Activated naive CD4-positive, alpha-beta T cell treated with anti-CD3 and anti-CD28 coated beads, Interleukin-2, amount 10 ng/mL, durations not matched to agents 7 days and 5 days (primary cell): ENCODE data around the gene USP9X.
A peak's percentile ranks its signal among the peaks of the same experiment; 100 is the strongest.
"Not testable (repeated sequence)": the region's sequence is repeated elsewhere in the genome, so short reads cannot be mapped to it uniquely, and the experiment has no call there.

Experiments used
- CTCF ChIA-PET: fragments of 350-600 bp; sonication (Branson Sonifier 250); formaldehyde crosslinking; loops from one replicate; lab custom pipeline; 2021; ENCODE audit warnings: antibody characterized with exemption; lab: Charles Lee
- DNase-seq: peaks from one replicate; pipeline ENCODE4 v3.0.0-alpha.2; 2020
- H3K27ac Mint-ChIP-seq: one replicate; pipeline ENCODE4 v1.8.0; 2021; ENCODE audit warnings: mild to moderate bottlenecking, moderate library complexity, mixed read lengths
- H3K27me3 Mint-ChIP-seq: one replicate; pipeline ENCODE4 v1.8.0; 2021; ENCODE audit warnings: mild to moderate bottlenecking, mixed read lengths
- H3K36me3 Mint-ChIP-seq: one replicate; pipeline ENCODE4 v1.8.0; 2021; ENCODE audit warnings: mixed read lengths
- H3K4me1 Mint-ChIP-seq: one replicate; pipeline ENCODE4 v1.8.0; 2021; ENCODE audit warnings: mixed read lengths
- H3K4me3 Mint-ChIP-seq: one replicate; pipeline ENCODE4 v1.8.0; 2021; ENCODE audit warnings: mild to moderate bottlenecking, moderate library complexity, mixed read lengths
- H3K9me3 Mint-ChIP-seq: one replicate; pipeline ENCODE4 v1.8.0; 2021; ENCODE audit warnings: mixed read lengths

USP9X gene

DNA sequence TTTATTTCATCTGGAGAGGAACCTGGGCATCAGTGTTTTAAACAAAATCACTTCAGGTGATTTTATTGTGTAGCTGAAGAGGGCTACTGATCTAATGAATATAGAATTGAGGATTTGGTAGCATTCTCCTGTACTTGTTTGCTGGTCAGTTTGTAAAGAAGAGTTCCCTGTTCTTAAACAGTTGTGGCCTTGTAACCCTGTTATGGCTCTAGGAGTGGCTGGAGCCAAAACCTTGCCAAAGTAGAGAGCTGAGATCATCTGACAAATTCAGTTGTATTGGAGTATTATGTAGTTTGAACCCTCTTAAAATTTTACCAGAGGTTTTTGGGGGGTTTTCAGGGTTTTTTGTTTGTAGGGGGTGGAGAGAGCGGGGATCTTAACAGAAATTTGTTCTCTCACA lies 36.5 kb downstream of the USP9X start:
- Mint-ChIP-seq H3K27ac (no peak overlapping the region), H3K4me1 (peaks cover 58% of the 10 kb centered on the region), H3K27me3 (no peaks in the 10 kb centered on the region), H3K9me3 (no peaks in the 10 kb centered on the region), H3K4me3 (no peak overlapping the region), H3K36me3 (peaks cover 13% of the 10 kb centered on the region)
- CTCF ChIA-PET, result no interaction called here
- no peak for DNase-seq

GRCh38 chrX:41122664-41123257 lies 37.5 kb downstream of the USP9X start:
- Mint-ChIP-seq H3K4me1 (peaks cover 56% of the 10 kb centered on the region), H3K27ac (peak overlapping the region; percentile 28), H3K9me3 (no peaks in the 10 kb centered on the region), H3K36me3 (peaks cover 14% of the 10 kb centered on the region), H3K4me3 (no peak overlapping the region), H3K27me3 (no peaks in the 10 kb centered on the region)
- no peak for DNase-seq
- CTCF ChIA-PET, result no interaction called here

DNA sequence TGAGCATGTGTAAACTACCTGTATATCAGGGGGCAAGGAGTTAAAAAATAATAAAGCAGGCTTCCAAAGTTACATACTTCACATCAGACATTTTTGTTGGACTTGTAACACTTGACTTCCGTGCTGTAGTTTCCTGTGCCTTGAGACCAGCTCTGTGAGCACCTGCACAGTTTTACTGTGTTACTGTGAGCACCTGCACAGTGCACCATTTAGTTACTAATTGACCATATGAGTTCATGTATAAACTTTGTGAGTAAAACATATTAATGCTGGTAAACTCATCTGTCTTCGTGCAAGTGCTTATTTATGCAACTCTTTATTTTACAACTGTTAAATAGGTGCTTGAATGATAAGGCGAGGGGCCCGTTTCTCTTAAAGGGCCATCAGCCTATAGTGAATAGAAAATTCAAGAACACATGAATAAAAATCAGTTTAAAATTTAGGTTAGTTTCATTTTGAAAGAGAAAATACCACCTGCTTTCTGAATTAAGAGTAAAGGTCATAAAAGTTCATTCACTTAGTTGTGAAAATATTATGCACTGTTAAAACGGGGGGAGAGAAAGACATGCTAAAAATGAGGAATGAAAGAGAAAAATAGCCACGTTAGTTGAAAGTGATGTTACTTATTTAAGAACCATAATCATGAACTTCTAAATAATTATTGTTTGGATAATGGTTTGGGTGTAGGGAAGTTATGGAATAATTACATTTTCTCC lies 42.4 kb downstream of the USP9X start:
- Mint-ChIP-seq H3K27ac (no peak overlapping the region), H3K4me3 (no peak overlapping the region), H3K4me1 (peaks cover 16% of the 10 kb centered on the region), H3K9me3 (no peaks in the 10 kb centered on the region), H3K27me3 (no peaks in the 10 kb centered on the region), H3K36me3 (peaks cover 15% of the 10 kb centered on the region)
- CTCF ChIA-PET, result no interaction called here
- DNase-seq, result no peak

DNA sequence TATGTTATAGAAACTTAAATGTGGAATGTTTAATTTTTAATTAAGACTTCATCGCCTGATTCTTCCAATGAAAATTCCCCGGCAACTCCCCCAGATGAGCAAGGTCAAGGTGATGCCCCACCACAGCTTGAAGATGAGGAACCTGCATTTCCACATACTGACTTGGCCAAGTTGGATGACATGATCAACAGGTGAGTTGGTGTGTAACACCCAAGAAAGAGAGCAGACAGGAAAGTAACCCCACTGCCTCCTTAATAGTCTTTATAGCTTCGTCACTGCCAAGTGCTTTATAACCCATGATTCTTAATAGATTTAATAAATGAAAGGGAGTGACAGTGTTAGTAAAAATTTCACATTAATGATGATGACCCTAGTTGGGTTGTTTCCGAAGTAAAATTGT lies 43.7 kb downstream of the USP9X start:
- no peaks in the 10 kb centered on the region for H3K9me3 Mint-ChIP-seq

GRCh38 chrX:41131766-41132165 lies 46.5 kb downstream of the USP9X start:
- H3K36me3 Mint-ChIP-seq, result peaks cover 24% of the 10 kb centered on the region
- H3K4me1 Mint-ChIP-seq, result peaks cover 8% of the 10 kb centered on the region
- H3K9me3 Mint-ChIP-seq, result no peaks in the 10 kb centered on the region
- no peak overlapping the region for H3K27ac Mint-ChIP-seq
- no peak for DNase-seq
- H3K27me3 Mint-ChIP-seq, result no peaks in the 10 kb centered on the region
- H3K4me3 Mint-ChIP-seq, result no peak overlapping the region
- CTCF ChIA-PET, result interaction anchor here (0.8 kb wide), 1 partner anchor 253 kb away, joined by 3 read pairs; no protein-coding TSS in a partner anchor

More for the DNA sequence above, 43.7 kb downstream of the USP9X start:
- H3K4me3 Mint-ChIP-seq, result no peak overlapping the region
- H3K27me3 Mint-ChIP-seq, result no peaks in the 10 kb centered on the region
- DNase-seq, result no peak
- peaks cover 8% of the 10 kb centered on the region for H3K4me1 Mint-ChIP-seq
- H3K27ac Mint-ChIP-seq, result no peak overlapping the region
- CTCF ChIA-PET, result no interaction called here
- H3K36me3 Mint-ChIP-seq, result peaks cover 13% of the 10 kb centered on the region

DNA sequence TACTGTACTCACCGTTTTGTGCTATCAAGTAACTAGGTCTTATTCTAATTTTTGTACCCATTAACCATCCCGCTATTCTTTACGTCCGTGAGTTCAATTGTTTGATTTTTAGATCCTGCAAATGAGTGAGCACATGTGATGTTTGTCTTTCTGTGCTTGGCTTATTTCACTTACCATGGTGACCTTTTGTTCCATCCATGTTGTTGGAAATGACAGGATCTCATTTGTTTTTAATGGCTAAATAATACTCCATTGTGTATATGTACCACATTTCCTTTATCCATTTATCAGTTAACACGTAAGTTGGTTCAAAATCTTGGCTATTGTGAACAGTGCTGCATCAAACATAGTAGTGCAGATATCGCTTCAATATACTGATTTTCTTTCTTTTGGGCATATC lies 48.3 kb downstream of the USP9X start:
- Mint-ChIP-seq H3K27ac (no peak overlapping the region), H3K4me1 (peaks cover 2% of the 10 kb centered on the region), H3K36me3 (peaks cover 25% of the 10 kb centered on the region), H3K4me3 (no peak overlapping the region), H3K9me3 (no peaks in the 10 kb centered on the region), H3K27me3 (no peaks in the 10 kb centered on the region)
- DNase-seq, result no peak
- CTCF ChIA-PET, result no interaction called here

- CTCF ChIA-PET, result no interaction called here
- Mint-ChIP-seq H3K27ac (no peak overlapping the region), H3K4me3 (no peak overlapping the region), H3K36me3 (peaks cover 19% of the 10 kb centered on the region), H3K4me1 (no peaks in the 10 kb centered on the region), H3K27me3 (no peaks in the 10 kb centered on the region), H3K9me3 (no peaks in the 10 kb centered on the region)
- DNase-seq, result no peak
Observed at GRCh38 chrX:41137589-41137988, 52.3 kb downstream of the USP9X start.

DNA sequence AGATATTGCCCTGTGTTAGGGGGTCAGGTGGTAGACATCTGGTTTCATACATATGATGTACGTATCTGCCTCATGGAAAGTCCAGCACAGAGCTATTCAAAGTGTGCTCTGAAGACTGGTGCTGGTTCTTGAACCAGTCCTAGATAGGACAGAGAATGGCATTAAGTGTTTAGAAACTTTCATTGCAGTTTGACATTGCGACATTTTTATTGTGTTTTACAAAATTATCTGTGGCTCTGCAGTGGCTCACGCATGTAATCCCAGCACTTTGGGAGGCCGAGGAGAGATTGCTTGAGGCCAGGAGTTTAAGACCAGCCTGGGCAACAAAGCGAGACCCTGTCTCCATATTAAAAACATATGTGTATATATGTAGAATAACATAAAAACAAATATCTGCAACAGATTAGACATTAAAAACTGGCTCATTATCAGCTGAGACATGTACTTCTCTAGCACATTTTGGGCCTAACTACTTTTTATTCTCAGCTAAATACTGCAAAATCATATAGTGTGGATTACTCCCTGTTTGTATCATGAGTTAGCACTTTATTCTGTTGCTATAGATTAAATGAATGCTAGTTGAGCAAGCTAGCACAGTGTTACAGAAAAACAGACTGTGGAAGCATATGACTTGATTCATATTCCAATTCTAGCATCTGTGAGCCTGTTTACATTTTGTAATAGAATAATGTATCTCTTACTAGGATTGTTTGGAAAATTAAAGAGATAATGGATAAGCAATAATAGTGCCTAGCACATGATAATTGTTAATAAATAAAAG lies 57.1 kb downstream of the USP9X start:
- Mint-ChIP-seq H3K4me3 (no peak overlapping the region), H3K27me3 (no peaks in the 10 kb centered on the region), H3K9me3 (no peaks in the 10 kb centered on the region), H3K36me3 (peaks cover 20% of the 10 kb centered on the region), H3K27ac (no peak overlapping the region), H3K4me1 (peaks cover 4% of the 10 kb centered on the region)
- CTCF ChIA-PET, result no interaction called here
- DNase-seq, result no peak

GRCh38 chrX:41144873-41145272 lies 59.6 kb downstream of the USP9X start:
- H3K4me3 Mint-ChIP-seq, result no peak overlapping the region
- H3K27ac Mint-ChIP-seq, result no peak overlapping the region
- no peaks in the 10 kb centered on the region for H3K27me3 Mint-ChIP-seq
- no peaks in the 10 kb centered on the region for H3K9me3 Mint-ChIP-seq
- CTCF ChIA-PET, result no interaction called here
- DNase-seq, result no peak
- peaks cover 4% of the 10 kb centered on the region for H3K4me1 Mint-ChIP-seq
- H3K36me3 Mint-ChIP-seq, result peaks cover 28% of the 10 kb centered on the region

GRCh38 chrX:41145920-41146608 lies 60.8 kb downstream of the USP9X start:
- H3K36me3 Mint-ChIP-seq, result peaks cover 30% of the 10 kb centered on the region
- no peak overlapping the region for H3K4me3 Mint-ChIP-seq
- no peak overlapping the region for H3K27ac Mint-ChIP-seq
- peaks cover 4% of the 10 kb centered on the region for H3K4me1 Mint-ChIP-seq
- CTCF ChIA-PET, result no interaction called here
- no peaks in the 10 kb centered on the region for H3K27me3 Mint-ChIP-seq
- no peaks in the 10 kb centered on the region for H3K9me3 Mint-ChIP-seq
- DNase-seq, result no peak

- no peak for DNase-seq
- Mint-ChIP-seq H3K27me3 (no peaks in the 10 kb centered on the region), H3K4me1 (peaks cover 4% of the 10 kb centered on the region), H3K27ac (no peak overlapping the region), H3K36me3 (peaks cover 36% of the 10 kb centered on the region), H3K9me3 (no peaks in the 10 kb centered on the region), H3K4me3 (no peak overlapping the region)
- CTCF ChIA-PET, result no interaction called here
Observed at GRCh38 chrX:41148553-41148952, 63.3 kb downstream of the USP9X start.

DNA sequence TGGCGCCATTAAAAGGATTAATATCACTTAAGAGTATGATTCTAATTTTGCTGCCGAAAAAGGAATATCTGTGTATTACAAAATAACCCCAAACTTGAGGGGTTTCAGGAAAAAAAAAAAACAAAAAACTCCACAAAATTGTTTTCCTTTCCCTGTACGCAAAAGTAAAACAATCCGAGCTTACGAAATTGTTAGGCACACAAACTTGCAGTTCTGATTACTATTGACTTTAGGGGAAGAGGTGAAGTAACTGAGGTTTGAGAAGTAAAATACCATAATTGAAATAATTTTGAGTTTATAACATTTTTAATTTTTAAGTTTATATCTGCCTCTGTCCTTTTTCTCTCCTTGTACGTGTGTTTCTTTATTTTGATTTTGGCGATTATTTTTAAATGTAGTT lies 64.8 kb downstream of the USP9X start:
- Mint-ChIP-seq H3K9me3 (no peaks in the 10 kb centered on the region), H3K36me3 (peaks cover 37% of the 10 kb centered on the region), H3K27ac (no peak overlapping the region), H3K27me3 (no peaks in the 10 kb centered on the region), H3K4me3 (no peak overlapping the region), H3K4me1 (peaks cover 4% of the 10 kb centered on the region)
- CTCF ChIA-PET, result no interaction called here
- DNase-seq, result no peak

- H3K4me1 Mint-ChIP-seq, DNase-seq, H3K9me3 Mint-ChIP-seq, H3K4me3 Mint-ChIP-seq, CTCF ChIA-PET, H3K27me3 Mint-ChIP-seq, H3K27ac Mint-ChIP-seq: not testable (repeated sequence)
- H3K36me3 Mint-ChIP-seq, result peaks cover 32% of the 10 kb centered on the region
Observed at GRCh38 chrX:41151726-41152125, 66.5 kb downstream of the USP9X start.

DNA sequence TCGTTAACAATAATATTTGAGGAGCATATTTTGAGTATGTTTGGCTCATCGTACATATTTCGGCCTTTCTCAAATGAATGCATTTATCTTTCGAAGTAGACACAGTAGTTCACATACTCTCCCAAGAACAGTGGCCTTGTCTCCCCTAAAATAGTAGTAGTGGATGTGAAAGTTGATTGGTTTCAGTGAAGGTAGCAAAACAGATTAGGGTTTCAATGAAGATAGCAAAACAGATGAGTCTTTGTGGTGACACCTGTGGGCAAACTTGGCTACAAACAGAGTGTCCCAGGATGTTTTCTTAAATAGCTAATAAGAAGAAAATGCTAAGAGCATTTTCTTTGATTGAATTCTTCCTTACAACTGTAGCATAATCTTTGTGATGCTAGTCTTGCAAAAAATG lies 67.0 kb downstream of the USP9X start:
- Mint-ChIP-seq H3K4me3 (no peak overlapping the region), H3K4me1 (no peaks in the 10 kb centered on the region), H3K27ac (no peak overlapping the region), H3K36me3 (peaks cover 32% of the 10 kb centered on the region), H3K9me3 (no peaks in the 10 kb centered on the region), H3K27me3 (no peaks in the 10 kb centered on the region)
- no peak for DNase-seq
- CTCF ChIA-PET, result interaction anchor here (1.0 kb wide), 1 partner anchor 62 kb away, joined by 3 read pairs; no protein-coding TSS in a partner anchor
